NB4 (cell line): Measurements from ENCODE around the gene ZNF148.

Experiments used
- CTCF ChIP-seq: IDR thresholded peaks from one replicate; pipeline ENCODE4 v1.5.1; 2012; ENCODE audit warnings: low read depth, low read length
- MYC ChIP-seq: IDR thresholded peaks from 2 replicates; pipeline ENCODE4 v1.6.1; 2011; ENCODE audit warnings: low read depth, low read length
- POLR2A ChIP-seq: IDR thresholded peaks from 2 replicates; pipeline ENCODE4 v1.6.1; 2011; ENCODE audit warnings: mild to moderate bottlenecking; ENCODE audit not compliant: insufficient read length; ENCODE audit errors: extremely low read depth

- no peak for TF ChIP-seq MYC
- no peak for TF ChIP-seq CTCF
- no peak for TF ChIP-seq POLR2A
Measured at GRCh38 chr3:125322166-125322565, 53.0 kb downstream of the ZNF148 start.
